Measurements from ENCODE around the gene RAB1B. TPM values are rescaled to one million over a fixed set of nuclear protein-coding genes. Genes with fewer than 3 reads are reported as not detected.

RAB1B gene
- total and polyA plus RNA-seq, 9 donors: 54.6 to 140 (median 119) TPM

GRCh38 chr11:66322732-66323427 lies 54.4 kb downstream of the RAB1B start:
- peak in 1 of 5 donors; percentile 46 for DNase-seq

GRCh38 chr11:66323684-66324083 lies 55.2 kb downstream of the RAB1B start:
- H3K36me3 ChIP-seq: no peaks in the 10 kb centered on the region
- no peak overlapping the region for H3K4me3 ChIP-seq
- H3K27me3 ChIP-seq: no peaks in the 10 kb centered on the region
- peaks cover 14% of the 10 kb centered on the region for H3K4me1 ChIP-seq (ENCODE audit: insufficient read depth)
- no peak for DNase-seq
- intact Hi-C loops (cut with DNase I): no loop called here
- WGBS, 3 donors: 97 to 100% (median 100%) methylated on average over 1 of the region's 1 CpG
- no peaks in the 10 kb centered on the region for H3K9me3 ChIP-seq
- H3K27ac ChIP-seq: no peak overlapping the region
- TF ChIP-seq POLR2A (IDR thresholded peaks at IDR 0.05): no peak
- no peak for TF ChIP-seq CTCF (IDR thresholded peaks at IDR 0.05)
- TF ChIP-seq EP300 (IDR thresholded peaks at IDR 0.05): no peak

More at GRCh38 chr11:66322732-66323427, 54.4 kb downstream of the RAB1B start:
- Histone ChIP-seq H3K36me3 (no peaks in the 10 kb centered on the region), H3K4me3 (no peak overlapping the region), H3K27me3 (no peaks in the 10 kb centered on the region), H3K9me3 (no peaks in the 10 kb centered on the region), H3K27ac (no peak overlapping the region), H3K4me1 (ENCODE audit: insufficient read depth) (peaks cover 15% of the 10 kb centered on the region)
- 59 to 70% (median 64%) methylated on average over 11 of the region's 11 CpGs for WGBS, 3 donors
- TF ChIP-seq POLR2A (IDR thresholded peaks at IDR 0.05) (no peak), CTCF (IDR thresholded peaks at IDR 0.05) (no peak), EP300 (IDR thresholded peaks at IDR 0.05) (no peak)
- intact Hi-C loops (cut with DNase I): no loop called here

- Histone ChIP-seq H3K27me3 (no peaks in the 10 kb centered on the region), H3K27ac (no peak overlapping the region), H3K4me3 (no peak overlapping the region), H3K9me3 (no peaks in the 10 kb centered on the region), H3K36me3 (no peaks in the 10 kb centered on the region), H3K4me1 (ENCODE audit: insufficient read depth) (peaks cover 14% of the 10 kb centered on the region)
- peak in 2 of 5 donors; percentile 15 to 69 for DNase-seq
- 26 to 42% (median 35%) methylated on average over 10 of the region's 10 CpGs for whole genome bisulfite sequencing, 3 donors
- no peak for TF ChIP-seq EP300 (IDR thresholded peaks at IDR 0.05)
- no peak for TF ChIP-seq CTCF (IDR thresholded peaks at IDR 0.05)
- TF ChIP-seq POLR2A (IDR thresholded peaks at IDR 0.05): no peak
- intact Hi-C loops (cut with DNase I): no loop called here
Observed at GRCh38 chr11:66324664-66325063, 56.2 kb downstream of the RAB1B start.

- no peak for TF ChIP-seq CTCF (IDR thresholded peaks at IDR 0.05)
- no peak for TF ChIP-seq EP300 (IDR thresholded peaks at IDR 0.05)
- TF ChIP-seq POLR2A (IDR thresholded peaks at IDR 0.05): no peak
- Histone ChIP-seq H3K27ac (no peak overlapping the region), H3K4me1 (ENCODE audit: insufficient read depth) (peaks cover 14% of the 10 kb centered on the region), H3K36me3 (no peaks in the 10 kb centered on the region), H3K9me3 (no peaks in the 10 kb centered on the region), H3K27me3 (no peaks in the 10 kb centered on the region), H3K4me3 (no peak overlapping the region)
- intact Hi-C loops (cut with DNase I): no loop called here
- WGBS, 3 donors: 69 to 78% (median 78%) methylated on average over 8 of the region's 8 CpGs
- no peak for DNase-seq
Observed at GRCh38 chr11:66325263-66325671, 56.8 kb downstream of the RAB1B start.
